Ishikawa (cell line): ENCODE results near the gene SAMD14.

Experiments used
- CREB1 ChIP-seq: IDR thresholded peaks from 2 replicates; pipeline ENCODE4 v1.6.1; 2012; ENCODE audit warnings: low read depth
- EGR1 ChIP-seq: IDR thresholded peaks from 2 replicates; pipeline ENCODE4 v1.6.1; 2012
- EP300 ChIP-seq: IDR thresholded peaks from 2 replicates; pipeline ENCODE4 v1.6.1; 2012; ENCODE audit warnings: borderline replicate concordance
- FOXM1 ChIP-seq: IDR thresholded peaks from 2 replicates; pipeline ENCODE4 v1.6.1; 2012; ENCODE audit warnings: low read depth, borderline replicate concordance
- MAX ChIP-seq: IDR thresholded peaks from 2 replicates; pipeline ENCODE4 v1.6.1; 2012
- NFIC ChIP-seq: IDR thresholded peaks from 2 replicates; pipeline ENCODE4 v1.6.1; 2012
- REST ChIP-seq: IDR thresholded peaks from 2 replicates; pipeline ENCODE4 v1.6.1; 2012; ENCODE audit warnings: low read depth, mild to moderate bottlenecking
- TAF1 ChIP-seq: IDR thresholded peaks from 2 replicates; pipeline ENCODE4 v1.6.1; 2012; ENCODE audit warnings: low read depth, mild to moderate bottlenecking
- TEAD4 ChIP-seq: IDR thresholded peaks from 2 replicates; pipeline ENCODE4 v1.6.1; 2012
- USF1 ChIP-seq: IDR thresholded peaks from 2 replicates; pipeline ENCODE4 v1.6.1; 2012

- TF ChIP-seq CREB1 (no peak), USF1 (no peak), EGR1 (no peak), NFIC (no peak), REST (no peak), TAF1 (no peak), TEAD4 (no peak), EP300 (no peak), FOXM1 (no peak), MAX (no peak)
Measured at GRCh38 chr17:50172130-50172529, 42.2 kb upstream of the SAMD14 start.
